ENCODE measurements around the gene DHRS7C.

DNA sequence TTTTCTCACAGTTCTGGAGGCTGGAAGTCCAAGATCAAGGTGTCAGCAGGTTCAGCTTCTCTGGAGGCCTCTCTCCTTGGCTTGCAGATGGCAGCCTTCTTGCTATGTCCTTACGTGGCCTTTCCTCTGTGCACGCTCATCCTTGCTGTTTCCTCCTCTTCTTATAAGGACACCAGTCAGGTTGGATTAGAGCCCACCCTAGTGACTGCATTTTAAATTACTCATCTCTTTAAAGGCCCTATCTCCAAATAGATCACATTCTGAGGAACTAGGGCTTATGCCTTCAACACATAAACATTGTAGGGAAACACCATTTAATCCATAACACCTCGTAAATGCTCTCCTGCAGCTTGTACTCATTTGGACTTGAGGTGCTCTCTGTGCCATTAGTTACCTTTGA is 36.3 kb downstream of the DHRS7C start:
- TF ChIP-seq, protein P1, sequence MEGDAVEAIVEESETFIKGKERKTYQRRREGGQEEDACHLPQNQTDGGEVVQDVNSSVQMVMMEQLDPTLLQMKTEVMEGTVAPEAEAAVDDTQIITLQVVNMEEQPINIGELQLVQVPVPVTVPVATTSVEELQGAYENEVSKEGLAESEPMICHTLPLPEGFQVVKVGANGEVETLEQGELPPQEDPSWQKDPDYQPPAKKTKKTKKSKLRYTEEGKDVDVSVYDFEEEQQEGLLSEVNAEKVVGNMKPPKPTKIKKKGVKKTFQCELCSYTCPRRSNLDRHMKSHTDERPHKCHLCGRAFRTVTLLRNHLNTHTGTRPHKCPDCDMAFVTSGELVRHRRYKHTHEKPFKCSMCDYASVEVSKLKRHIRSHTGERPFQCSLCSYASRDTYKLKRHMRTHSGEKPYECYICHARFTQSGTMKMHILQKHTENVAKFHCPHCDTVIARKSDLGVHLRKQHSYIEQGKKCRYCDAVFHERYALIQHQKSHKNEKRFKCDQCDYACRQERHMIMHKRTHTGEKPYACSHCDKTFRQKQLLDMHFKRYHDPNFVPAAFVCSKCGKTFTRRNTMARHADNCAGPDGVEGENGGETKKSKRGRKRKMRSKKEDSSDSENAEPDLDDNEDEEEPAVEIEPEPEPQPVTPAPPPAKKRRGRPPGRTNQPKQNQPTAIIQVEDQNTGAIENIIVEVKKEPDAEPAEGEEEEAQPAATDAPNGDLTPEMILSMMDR (IDR thresholded peaks at IDR 0.05; ENCODE audit: low read depth, low read length), result no peak
- TF ChIP-seq EZH2phosphoT487 (IDR thresholded peaks at IDR 0.05; ENCODE audit: low read depth), result no peak

All from OCI-LY3 (cell line).